ENCODE results near the gene RIPPLY3. TPM values are rescaled to one million over a fixed set of nuclear protein-coding genes. Genes with fewer than 3 reads are reported as not detected.
A peak's percentile ranks its signal among the peaks of the same experiment; 100 is the strongest.

The RIPPLY3 gene
- total and polyA plus RNA-seq, 2 donors (not counting 3 experiments of a cell fraction or from before 2014, with no cell fraction given) = 0.03 TPM; not detected in 1

GRCh38 chr21:36990508-36991205 is 15.8 kb upstream of the RIPPLY3 start:
- BruUV-seq (replicated peaks) = TSS peak; percentile 36
- H2AFZ ChIP-seq (ENCODE audit: low read depth, low read length) = peak overlapping the region; percentile 72
- CTCF ChIA-PET = interaction anchor here (0.6 to 5.9 kb wide), 11 partner anchors 8 to 60 kb away, joined by 3 to 109 read pairs (median 4); partner anchors contain the start of genes HLCS and RIPPLY3
- peak overlapping the region in 1 of 3 experiments; percentile 56 for H3K4me3 ChIP-seq (replicated peaks in 1 of 3; ENCODE audit: insufficient read depth in 1 of 3, low read depth in 1 of 3, low read length in 3 of 3)
- no peaks in the 10 kb centered on the region for H3K36me3 ChIP-seq (ENCODE audit: control insufficient read depth in 2 of 2, extremely low read depth in 1 of 2, insufficient read depth in 2 of 2, low read length in 2 of 2)
- H4K20me1 ChIP-seq (replicated peaks; ENCODE audit: control insufficient read depth, extremely low read depth, insufficient read depth, low read length) = no peaks in the 10 kb centered on the region
- dilution Hi-C loops (cut with MboI; ENCODE audit: extremely low pct_ligation_motif_present, low sequenced_read_pairs) (no loop called here), intact Hi-C loops (cut with micrococcal nuclease) (loop anchor here (1.0 to 5.0 kb wide), 3 partner anchors 13 to 82 kb away; partner anchors contain the start of genes PIGP, RIPPLY3 and TTC3)
- no peaks in the 10 kb centered on the region for H3K9me1 ChIP-seq (replicated peaks; ENCODE audit: control insufficient read depth, extremely low read depth, insufficient read depth, low read length)
- TF ChIP-seq JUN (IDR thresholded peaks at IDR 0.05; ENCODE audit: borderline replicate concordance, insufficient read depth, insufficient read length, low read depth) (no peak), FOS (IDR thresholded peaks at IDR 0.05; ENCODE audit: borderline replicate concordance, insufficient read depth, low read length) (no peak), POLR2A (IDR thresholded peaks at IDR 0.05; ENCODE audit: low read depth, low read length) (no peak), GATA2 (IDR thresholded peaks at IDR 0.05; ENCODE audit: insufficient read depth, insufficient read length, low read depth, low read length) (no peak), CTCF (IDR thresholded peaks at IDR 0.05; ENCODE audit: extremely low read depth in 1 of 2, insufficient read depth in 1 of 2, low read depth in 1 of 2, low read length in 2 of 2) (no peak), MAX (IDR thresholded peaks at IDR 0.05; ENCODE audit: insufficient read depth, insufficient read length) (no peak), EZH2 (IDR thresholded peaks at IDR 0.05; ENCODE audit: borderline replicate concordance, low read depth, low read length, severe bottlenecking) (no peak), POLR2AphosphoS5 (IDR thresholded peaks at IDR 0.05; ENCODE audit: insufficient read depth, low read depth, low read length) (no peak), MYC (IDR thresholded peaks at IDR 0.05; ENCODE audit: low read depth, low read length) (no peak)
- no peaks in the 10 kb centered on the region for H3K27me3 ChIP-seq (ENCODE audit: control insufficient read depth in 2 of 2, insufficient read depth in 2 of 2, low read length in 2 of 2)
- H3K9ac ChIP-seq (replicated peaks; ENCODE audit: extremely low read depth, insufficient read depth, low read length) = peak overlapping the region; percentile 28
- POLR2A ChIA-PET = no interaction called here
- no peak for FAIRE-seq
- DNase-seq (ENCODE audit: low read depth, low spot score) = no peak
- H3K79me2 ChIP-seq (ENCODE audit: control insufficient read depth, insufficient read depth, low read length) = no peaks in the 10 kb centered on the region
- peaks cover 2% of the 10 kb centered on the region for H3K4me1 ChIP-seq (ENCODE audit: control insufficient read depth, extremely low read depth, insufficient read depth, low read length)
- no peaks in the 10 kb centered on the region for H3K9me3 ChIP-seq (replicated peaks; ENCODE audit: control insufficient read depth, insufficient read depth, low read length)
- H3K4me2 ChIP-seq (ENCODE audit: insufficient read depth, low read length) = no peak overlapping the region
- no peak overlapping the region for H3K27ac ChIP-seq (ENCODE audit: insufficient read depth, low read depth, low read length)
